HepG2 (cell line): ENCODE data around the gene SPEM2. TPM values are rescaled to one million over a fixed set of nuclear protein-coding genes. Genes with fewer than 3 reads are reported as not detected.
A peak's percentile ranks its signal among the peaks of the same experiment; 100 is the strongest.

Experiments used
- CENPT ChIP-seq: sonication (generic); formaldehyde crosslinking; IDR thresholded peaks from 2 replicates; pipeline ENCODE4 v1.8.0; 2022; ENCODE audit warnings: low read depth, mild to moderate bottlenecking, moderate library complexity, missing genetic modification reagents
- FLYWCH1 ChIP-seq: sonication (generic); formaldehyde crosslinking; IDR thresholded peaks from 2 replicates; pipeline ENCODE4 v1.8.1; 2023; ENCODE audit warnings: mild to moderate bottlenecking, missing genetic modification reagents
- GLI4 ChIP-seq: sonication (generic); formaldehyde crosslinking; IDR thresholded peaks from 2 replicates; pipeline ENCODE4 v1.5.1; 2020; ENCODE audit warnings: missing genetic modification reagents, mild to moderate bottlenecking, moderate library complexity, borderline replicate concordance
- GLMP ChIP-seq: sonication (generic); formaldehyde crosslinking; IDR thresholded peaks from 2 replicates; pipeline ENCODE4 v1.9.0; 2021; ENCODE audit warnings: missing genetic modification reagents, mild to moderate bottlenecking, borderline replicate concordance
- KDM5A ChIP-seq: fragments of 200-600 bp; sonication (generic); IDR thresholded peaks from 2 replicates; pipeline ENCODE4 v1.7.0; 2018; ENCODE audit warnings: antibody characterized with exemption, mild to moderate bottlenecking, low read length, borderline replicate concordance
- KLF16 ChIP-seq, 2 experiments: sonication (generic) in 1 of 2; formaldehyde crosslinking in 1 of 2; IDR thresholded peaks; 2 replicates each; pipeline versions ENCODE4 v1.6.1 to v1.8.0; 2016 to 2023; ENCODE audit warnings: missing genetic modification reagents in 2 of 2, missing compliant biosample characterization in 1 of 2
- MEF2D ChIP-seq: sonication (generic); formaldehyde crosslinking; IDR thresholded peaks from 2 replicates; pipeline ENCODE4 v1.5.1; 2020; ENCODE audit warnings: mild to moderate bottlenecking, missing genetic modification reagents
- NR3C1 ChIP-seq: sonication (generic); formaldehyde crosslinking; IDR thresholded peaks from 2 replicates; pipeline ENCODE4 v1.4.0; 2020; ENCODE audit warnings: missing genetic modification reagents
- PAF1 ChIP-seq: IDR thresholded peaks from 2 replicates; pipeline ENCODE4 v1.6.1; 2016; ENCODE audit warnings: missing genetic modification reagents, missing compliant biosample characterization
- PHF21A ChIP-seq: sonication (generic); formaldehyde crosslinking; IDR thresholded peaks from 2 replicates; pipeline ENCODE4 v1.5.0; 2020; ENCODE audit warnings: mild to moderate bottlenecking, missing genetic modification reagents
- POLR2G ChIP-seq: fragments of 200-400 bp; formaldehyde crosslinking; IDR thresholded peaks from 2 replicates; pipeline ENCODE4 v1.6.1; 2018; ENCODE audit warnings: mild to moderate bottlenecking, low read depth, low read length, moderate library complexity
- SKI ChIP-seq: fragments of 450-650 bp; IDR thresholded peaks from one replicate; pipeline ENCODE4 v1.6.1; 2018; ENCODE audit warnings: mild to moderate bottlenecking; ENCODE audit not compliant: partially characterized antibody
- SP4 ChIP-seq: sonication (generic); formaldehyde crosslinking; IDR thresholded peaks from 2 replicates; pipeline ENCODE4 v1.8.1; 2023; ENCODE audit warnings: mild to moderate bottlenecking, missing genetic modification reagents
- SRSF1 ChIP-seq: fragments of 200-400 bp; formaldehyde crosslinking; optimal IDR thresholded peaks from 2 replicates; pipeline ENCODE3; 2017; ENCODE audit warnings: mild to moderate bottlenecking, low read depth, low read length, moderate library complexity
- TBX3 ChIP-seq: fragments of 450-650 bp; IDR thresholded peaks from 2 replicates; pipeline ENCODE4 v1.6.1; 2017; ENCODE audit warnings: antibody characterized with exemption, mild to moderate bottlenecking, inconsistent platforms, borderline replicate concordance
- TOE1 ChIP-seq: sonication (generic); formaldehyde crosslinking; IDR thresholded peaks from 2 replicates; pipeline ENCODE4 v1.4.0; 2020; ENCODE audit warnings: mild to moderate bottlenecking, missing genetic modification reagents
- XRCC5 ChIP-seq: fragments of 200-400 bp; formaldehyde crosslinking; optimal IDR thresholded peaks from 2 replicates; pipeline ENCODE3; 2017; ENCODE audit warnings: mild to moderate bottlenecking, low read length
- ZNF205 ChIP-seq: IDR thresholded peaks from 2 replicates; pipeline ENCODE4 v1.6.1; 2018; ENCODE audit warnings: missing biosample characterization, missing genetic modification reagents
- ZNF337 ChIP-seq: sonication (generic); formaldehyde crosslinking; IDR thresholded peaks from 2 replicates; pipeline ENCODE4 v1.5.1; 2020; ENCODE audit warnings: missing genetic modification reagents, low read depth, mild to moderate bottlenecking, borderline replicate concordance
- ZNF629 ChIP-seq: sonication (generic); formaldehyde crosslinking; conservative IDR thresholded peaks from 2 replicates; pipeline ENCODE4 v1.5.0; 2020; ENCODE audit warnings: missing genetic modification reagents
- ZNF747 ChIP-seq: sonication (generic); formaldehyde crosslinking; IDR thresholded peaks from 2 replicates; pipeline ENCODE4 v1.8.1; 2023; ENCODE audit warnings: missing genetic modification reagents, mild to moderate bottlenecking, borderline replicate concordance
- ZNF75D ChIP-seq: sonication (generic); formaldehyde crosslinking; IDR thresholded peaks from 2 replicates; pipeline ENCODE4 v1.8.1; 2023; ENCODE audit warnings: missing genetic modification reagents, mild to moderate bottlenecking, borderline replicate concordance
- ZNF839 ChIP-seq: sonication (generic); formaldehyde crosslinking; IDR thresholded peaks from 2 replicates; pipeline ENCODE4 v1.4.0; 2020; ENCODE audit warnings: missing genetic modification reagents, mild to moderate bottlenecking, borderline replicate concordance
- polyA plus RNA-seq, 8 experiments: library from polyadenylated mRNA; depleted of rRNA in 3 of 8; stranded (reverse) in 7 of 8; unstranded in 1 of 8; fragments of >200 nt; fragmentation: Illumina TruSeq in 4 of 8; extraction: Trizol in 4 of 8; gene quantifications; 2 replicates each; pipeline versions ENCODE4 v1.2.1 to v1.2.3, GENCODE V29; 2011 to 2016; ENCODE audit warnings: low read depth in 4 of 8, missing spikeins in 1 of 8, mixed read lengths in 1 of 8; ENCODE audit not compliant: insufficient read depth in 1 of 8
- total RNA-seq, 5 experiments: library from RNA; depleted of rRNA; stranded (reverse); fragments of >200 nt; fragmentation: Illumina TruSeq; extraction: Trizol; gene quantifications; 2 replicates each; pipeline ENCODE4 v1.2.3, GENCODE V29; 2016; ENCODE audit warnings: low read depth in 1 of 5
- TF ChIP-seq, protein P1 (sequence below): sonication (generic); formaldehyde crosslinking; IDR thresholded peaks from 2 replicates; pipeline ENCODE4 v1.4.0; 2020; ENCODE audit warnings: missing genetic modification reagents, low read depth, mild to moderate bottlenecking, borderline replicate concordance
- TF ChIP-seq, protein P2 (sequence below): sonication (generic); formaldehyde crosslinking; IDR thresholded peaks from 2 replicates; pipeline ENCODE4 v1.5.1; 2020; ENCODE audit warnings: missing genetic modification reagents, mild to moderate bottlenecking, borderline replicate concordance

Gene SPEM2
- total and polyA plus RNA-seq, 2 of the 13 experiments (the other 11 are each of a cell fraction or from before 2014, with no cell fraction given) = not detected

DNA sequence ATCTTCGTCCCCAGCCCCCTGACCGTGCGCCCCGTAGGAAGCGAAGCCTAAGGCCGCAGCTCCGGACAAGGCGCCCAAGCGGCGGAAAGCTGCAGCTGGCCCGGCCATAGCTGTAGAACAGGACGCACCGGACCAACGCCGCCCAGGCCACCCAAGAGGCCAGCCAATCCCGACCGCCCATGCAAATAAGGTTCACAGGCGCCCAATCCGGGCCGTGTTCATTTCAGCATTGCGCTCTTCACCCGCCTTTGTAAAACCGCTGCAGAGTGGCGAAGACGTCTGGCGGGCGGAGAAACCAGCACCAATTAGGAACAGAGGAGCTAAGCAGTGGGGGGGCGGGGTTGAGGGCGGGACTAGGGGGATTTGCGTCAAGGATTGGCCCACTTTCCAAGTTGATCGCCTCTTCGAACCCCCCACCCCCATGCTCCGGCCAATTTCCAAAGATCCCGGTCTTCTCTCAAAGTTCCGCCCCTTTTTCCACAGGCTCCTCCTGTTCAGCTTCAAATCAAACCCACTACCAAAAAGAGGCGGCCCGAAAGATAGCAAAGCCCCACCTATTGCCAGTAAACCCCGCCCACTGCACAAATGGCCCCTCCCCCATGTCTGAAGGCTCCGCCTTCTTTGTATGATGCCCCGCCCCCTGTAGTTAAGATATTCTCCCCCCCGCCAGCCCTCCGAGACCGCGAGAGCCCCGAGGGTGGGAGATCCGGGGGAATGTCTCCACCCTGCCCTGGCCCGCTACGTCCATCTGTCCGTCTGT, 21.3 kb upstream of the SPEM2 start, which contains the start of gene TMEM256 (continued):
- peak; percentile 22 for TF ChIP-seq SRSF1
- no peak for TF ChIP-seq GLMP
- no peak for TF ChIP-seq ZNF629 (CRISPR knock-in tag)
- TF ChIP-seq NR3C1 (CRISPR knock-in tag) = no peak
- 0 out of 2 replicates have a peak, but pooled peaks have one; percentile 27 for TF ChIP-seq ZNF337
- TF ChIP-seq ZNF839 = no peak
- no peak for TF ChIP-seq ZNF75D (CRISPR knock-in tag)
- peak; percentile 60; the same call in 1 of the 2 replicates for TF ChIP-seq KDM5A
- TF ChIP-seq TOE1 = no peak
- no peak for TF ChIP-seq GLI4 (CRISPR knock-in tag)
- no peak for TF ChIP-seq FLYWCH1
- peak in 1 of 2 experiments; percentile 45; a peak in 2 of 4 replicates for TF ChIP-seq KLF16 (CRISPR knock-in tag; IDR thresholded peaks at IDR 0.05)
- no peak for TF ChIP-seq PHF21A (CRISPR knock-in tag)
- peak; percentile 79 for TF ChIP-seq SP4
- TF ChIP-seq PAF1 (CRISPR knock-in tag) = no peak
- no peak for TF ChIP-seq SKI
- peak; percentile 32 for TF ChIP-seq XRCC5
- TF ChIP-seq ZNF205 = no peak; the same call in 1 of the 2 replicates
- no peak for TF ChIP-seq MEF2D (CRISPR knock-in tag)
- TF ChIP-seq TBX3 = peak; percentile 74
- TF ChIP-seq, protein P1, sequence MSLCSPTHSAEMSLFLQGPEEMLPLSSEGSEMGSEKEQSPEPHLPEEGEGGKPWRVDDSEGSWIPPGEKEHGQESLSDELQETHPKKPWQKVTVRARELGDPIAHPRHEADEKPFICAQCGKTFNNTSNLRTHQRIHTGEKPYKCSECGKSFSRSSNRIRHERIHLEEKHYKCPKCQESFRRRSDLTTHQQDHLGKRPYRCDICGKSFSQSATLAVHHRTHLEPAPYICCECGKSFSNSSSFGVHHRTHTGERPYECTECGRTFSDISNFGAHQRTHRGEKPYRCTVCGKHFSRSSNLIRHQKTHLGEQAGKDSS (CRISPR knock-in tag) = 0 out of 2 replicates have a peak, but pooled peaks have one; percentile 37
- TF ChIP-seq CENPT (CRISPR knock-in tag) = no peak
- TF ChIP-seq ZNF747 (CRISPR knock-in tag) = 0 out of 2 replicates have a peak, but pooled peaks have one; percentile 24
- TF ChIP-seq POLR2G = peak; percentile 96
- TF ChIP-seq, protein P2, sequence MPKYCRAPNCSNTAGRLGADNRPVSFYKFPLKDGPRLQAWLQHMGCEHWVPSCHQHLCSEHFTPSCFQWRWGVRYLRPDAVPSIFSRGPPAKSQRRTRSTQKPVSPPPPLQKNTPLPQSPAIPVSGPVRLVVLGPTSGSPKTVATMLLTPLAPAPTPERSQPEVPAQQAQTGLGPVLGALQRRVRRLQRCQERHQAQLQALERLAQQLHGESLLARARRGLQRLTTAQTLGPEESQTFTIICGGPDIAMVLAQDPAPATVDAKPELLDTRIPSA (CRISPR knock-in tag) = no peak
